Frontal cortex (tissue), 4 donors: ENCODE data around the gene HDAC3. TPM values are rescaled to one million over a fixed set of nuclear protein-coding genes. Genes with fewer than 3 reads are reported as not detected.
A peak's percentile ranks its signal among the peaks of the same experiment; 100 is the strongest.

Source experiments
- DNase-seq, 2 donors: peaks; one replicate each; pipeline ENCODE4 v3.0.0; 2012; ENCODE audit warnings: low spot score in 2 of 2
- FAIRE-seq: peaks from 2 replicates; lab custom pipeline; 2012; peaks lifted over from hg19 to GRCh38; lab: Jason Lieb, UNC
- total RNA-seq: library from RNA; depleted of rRNA; stranded (reverse); fragments of >200 nt; gene quantifications from one replicate; pipeline ENCODE4 v1.2.3, GENCODE V29; 2014
- donor health status: control.
- donor health status: control.
- donor health status: control.

Gene HDAC3
- total RNA-seq, 1 donor from 2014 or later, result 44.8 TPM

- FAIRE-seq (no peak), DNase-seq (no peak)
Measured at GRCh38 chr5:141663506-141663905, 26.9 kb upstream of the HDAC3 start.

GRCh38 chr5:141662028-141662427 lies 25.4 kb upstream of the HDAC3 start:
- FAIRE-seq (no peak), DNase-seq (no peak)

GRCh38 chr5:141657937-141658545 lies 21.4 kb upstream of the HDAC3 start:
- FAIRE-seq (no peak), DNase-seq (no peak)

- FAIRE-seq (no peak), DNase-seq (no peak)
Measured at GRCh38 chr5:141657404-141657803, 20.8 kb upstream of the HDAC3 start.

- DNase-seq, result no peak
- FAIRE-seq, result no peak
Measured at GRCh38 chr5:141656396-141656795, 19.7 kb upstream of the HDAC3 start.

GRCh38 chr5:141655020-141655419 lies 18.4 kb upstream of the HDAC3 start:
- DNase-seq (no peak), FAIRE-seq (no peak)

- FAIRE-seq (no peak), DNase-seq (no peak)
Measured at GRCh38 chr5:141654298-141654697, 17.6 kb upstream of the HDAC3 start.

- FAIRE-seq, result no peak
- no peak for DNase-seq
Measured at GRCh38 chr5:141651728-141652105, 15.1 kb upstream of the HDAC3 start.

GRCh38 chr5:141650851-141651727 lies 14.4 kb upstream of the HDAC3 start, which contains the start of gene FCHSD1:
FCHSD1 (minus strand) TSS chr5:141651418; CDS start chr5:141651368, 50 bp downstream.
- FAIRE-seq (no peak), DNase-seq (peak; percentile 89 to 99)

GRCh38 chr5:141649972-141650371 lies 13.3 kb upstream of the HDAC3 start:
- DNase-seq (no peak), FAIRE-seq (no peak)

- FAIRE-seq (no peak), DNase-seq (no peak)
Measured at GRCh38 chr5:141649056-141649688, 12.5 kb upstream of the HDAC3 start.

- DNase-seq, result no peak
- no peak for FAIRE-seq
Measured at GRCh38 chr5:141647851-141648250, 11.2 kb upstream of the HDAC3 start.

- FAIRE-seq (no peak), DNase-seq (no peak)
Measured at GRCh38 chr5:141647242-141647641, 10.6 kb upstream of the HDAC3 start.

- FAIRE-seq, result no peak
- no peak for DNase-seq
Measured at GRCh38 chr5:141646026-141646425, 9.4 kb upstream of the HDAC3 start.

- DNase-seq (no peak), FAIRE-seq (no peak)
Measured at GRCh38 chr5:141641634-141642267, 5.1 kb upstream of the HDAC3 start.

GRCh38 chr5:141640698-141641097 lies 4.0 kb upstream of the HDAC3 start:
- FAIRE-seq (no peak), DNase-seq (no peak)

GRCh38 chr5:141640051-141640415 lies 3.4 kb upstream of the HDAC3 start:
- FAIRE-seq, result no peak
- DNase-seq, result no peak

GRCh38 chr5:141639357-141640050 lies 2.9 kb upstream of the HDAC3 start:
- no peak for FAIRE-seq
- no peak for DNase-seq

- DNase-seq (no peak), FAIRE-seq (no peak)
Measured at GRCh38 chr5:141638771-141639170, 2.1 kb upstream of the HDAC3 start.
